K562 (cell line): Measurements from ENCODE around the gene LGR6. TPM values are rescaled to one million over a fixed set of nuclear protein-coding genes. Genes with fewer than 3 reads are reported as not detected.

ENCODE experiments used
- AFF4 ChIP-seq: sonication (generic); formaldehyde crosslinking; IDR thresholded peaks from 2 replicates; pipeline ENCODE4 v1.8.0; 2023; ENCODE audit warnings: mild to moderate bottlenecking, missing genetic modification reagents
- BRD4 ChIP-seq: fragments of 200-600 bp; sonication (generic); IDR thresholded peaks from 2 replicates; pipeline ENCODE4 v1.6.1; 2017; ENCODE audit warnings: inconsistent platforms
- EWSR1 ChIP-seq: fragments of 450-650 bp; IDR thresholded peaks from 2 replicates; pipeline ENCODE4 v1.6.1; 2018; ENCODE audit warnings: borderline replicate concordance, mild to moderate bottlenecking, low read depth, moderate library complexity; ENCODE audit not compliant: partially characterized antibody
- FOXM1 ChIP-seq, 2 experiments: fragments of 450-650 bp in 1 of 2; sonication (generic) in 1 of 2; formaldehyde crosslinking in 1 of 2; IDR thresholded peaks; 2 replicates each; pipeline versions ENCODE4 v1.6.1 to v1.9.0; 2017 to 2022; ENCODE audit warnings: low read depth in 2 of 2, mild to moderate bottlenecking in 2 of 2, missing genetic modification reagents in 1 of 2, moderate library complexity in 1 of 2
- FOXO4 ChIP-seq: fragments of 450-650 bp; formaldehyde crosslinking; IDR thresholded peaks from 2 replicates; pipeline ENCODE4 v1.4.0; 2020; ENCODE audit warnings: mild to moderate bottlenecking, moderate library complexity
- KLF1 ChIP-seq: fragments of 450-650 bp; IDR thresholded peaks from 2 replicates; pipeline ENCODE4 v1.6.1; 2016; ENCODE audit warnings: missing genetic modification characterization, missing compliant biosample characterization
- POLR2B ChIP-seq: fragments of 450-650 bp; IDR thresholded peaks from 2 replicates; pipeline ENCODE4 v1.6.1; 2018; ENCODE audit warnings: low read depth; ENCODE audit not compliant: partially characterized antibody
- SMARCA4 ChIP-seq: fragments of 450-650 bp; IDR thresholded peaks from 2 replicates; pipeline ENCODE4 v1.6.1; 2016
- SPI1 ChIP-seq: IDR thresholded peaks from 2 replicates; pipeline ENCODE4 v1.6.1; 2011; ENCODE audit warnings: low read depth, low read length, control low read depth, borderline replicate concordance
- SREBF2 ChIP-seq: sonication (generic); formaldehyde crosslinking; IDR thresholded peaks from 2 replicates; pipeline ENCODE4 v1.4.0; 2020; ENCODE audit warnings: mild to moderate bottlenecking, missing genetic modification reagents
- SRF ChIP-seq, 2 experiments: fragments of 250-450, 450-650 bp in 1 of 2; sonication (Bioruptor Pico) in 1 of 2; sonication (generic) in 1 of 2; formaldehyde crosslinking; IDR thresholded peaks; 2 replicates each; pipeline versions ENCODE4 v1.5.0 to v1.5.1; 2020 to 2022; ENCODE audit warnings: mild to moderate bottlenecking in 1 of 2, missing genetic modification reagents in 1 of 2
- TARDBP ChIP-seq: fragments of 450-650 bp; IDR thresholded peaks from 2 replicates; pipeline ENCODE4 v1.6.1; 2016
- U2AF1 ChIP-seq: fragments of 200-400 bp; formaldehyde crosslinking; optimal IDR thresholded peaks from 2 replicates; pipeline ENCODE3; 2017; ENCODE audit warnings: mild to moderate bottlenecking, low read depth, low read length, moderate library complexity
- ZBTB17 ChIP-seq: fragments of 450-650 bp; formaldehyde crosslinking; IDR thresholded peaks from 2 replicates; pipeline ENCODE4 v1.4.0; 2020; ENCODE audit warnings: mild to moderate bottlenecking
- ZNF121 ChIP-seq: sonication (generic); formaldehyde crosslinking; conservative IDR thresholded peaks from 2 replicates; pipeline ENCODE4 v1.8.0; 2022; ENCODE audit warnings: missing genetic modification reagents
- ZNF217 ChIP-seq: sonication (generic); formaldehyde crosslinking; IDR thresholded peaks from 2 replicates; pipeline ENCODE4 v1.8.0; 2022; ENCODE audit warnings: mild to moderate bottlenecking, missing genetic modification reagents
- ZNF511 ChIP-seq: sonication (generic); formaldehyde crosslinking; IDR thresholded peaks from 2 replicates; pipeline ENCODE4 v1.8.0; 2022; ENCODE audit warnings: mild to moderate bottlenecking, missing genetic modification reagents
- ZNF584 ChIP-seq: fragments of 200-800 bp; sonication (Bioruptor generic); IDR thresholded peaks from 2 replicates; pipeline ENCODE4 v1.6.1; 2016; ENCODE audit warnings: low read depth, mild to moderate bottlenecking, missing genetic modification characterization, missing compliant biosample characterization
- ZNF740 ChIP-seq, 3 experiments: fragments of 200-800 bp in 1 of 3; sonication (Bioruptor generic) in 1 of 3; sonication (generic) in 1 of 3; formaldehyde crosslinking in 1 of 3; IDR thresholded peaks; 2 replicates each; pipeline versions ENCODE4 v1.6.1 to v1.8.0; 2016 to 2022; ENCODE audit warnings: mild to moderate bottlenecking in 2 of 3, missing compliant biosample characterization in 2 of 3, missing genetic modification characterization in 2 of 3, missing genetic modification reagents in 1 of 3
- polyA plus RNA-seq, 8 experiments: library from polyadenylated mRNA; depleted of rRNA in 4 of 8; stranded (reverse) in 5 of 8; unstranded in 3 of 8; fragments of >200 nt; fragmentation: Nextera tagmentation in 2 of 8; fragmentation: Illumina TruSeq in 1 of 8; extraction: Ambion mirVana in 2 of 8; extraction: Trizol in 1 of 8; gene quantifications; 2 replicates each; pipeline versions ENCODE4 v1.2.1 to v1.2.3, GENCODE V29; 2011 to 2014; ENCODE audit warnings: inconsistent platforms in 1 of 8, missing spikeins in 1 of 8
- total RNA-seq, 7 experiments: library from RNA; depleted of rRNA in 6 of 7; stranded (reverse); fragments of >200 nt in 6 of 7; fragmentation: Illumina TruSeq in 2 of 7; extraction: Trizol in 2 of 7; gene quantifications; 2 replicates each; pipeline versions ENCODE4 v1.2.1 to v1.2.3, GENCODE V29; 2011 to 2021; ENCODE audit warnings: low replicate concordance in 1 of 7

Gene LGR6
- total and polyA plus RNA-seq, 9 of the 15 experiments (the other 6 are each of a cell fraction or from before 2014, with no cell fraction given), result 0.01 to 0.54 (median 0.17) TPM; not detected in 1

GRCh38 chr1:202158810-202159533, 34.6 kb upstream of the LGR6 start (continued):
- TF ChIP-seq AFF4 (CRISPR knock-in tag) (peak; percentile 84), ZNF217 (CRISPR knock-in tag) (no peak), FOXO4 (no peak), BRD4 (no peak), SPI1 (no peak), KLF1 (no peak; the same call in 1 of the 2 replicates), TARDBP (no peak), ZNF121 (CRISPR knock-in tag) (no peak), ZNF511 (peak; percentile 88), ZNF740 (CRISPR knock-in tag; IDR thresholded peaks at IDR 0.05) (peak; percentile 77), ZNF740 (tag; IDR thresholded peaks at IDR 0.05) (no peak), SREBF2 (no peak), SMARCA4 (peak; percentile 69; the same call in 1 of the 2 replicates), U2AF1 (no peak), FOXM1 (IDR thresholded peaks at IDR 0.05; ENCODE audit: low read depth) (no peak), FOXM1 (CRISPR knock-in tag; IDR thresholded peaks at IDR 0.05; ENCODE audit: low read depth) (no peak), ZBTB17 (0 out of 2 replicates have a peak, but pooled peaks have one; percentile 18), ZNF584 (CRISPR knock-in tag) (no peak), SRF (CRISPR knock-in tag; IDR thresholded peaks at IDR 0.05) (no peak; a peak in 1 of 4 replicates), POLR2B (no peak), EWSR1 (no peak)
